GM18858 (cell line): ENCODE data around the gene ZNF778.

Source experiments
- ATAC-seq: cut with Tn5 transposase; IDR thresholded peaks from one replicate; pipeline ENCODE4 v1.9.1; 2021; ENCODE audit not compliant: unreplicated experiment

The ZNF778 gene

GRCh38 chr16:89193576-89194293, 23.8 kb upstream of the ZNF778 start:
- ATAC-seq: no peak

- no peak for ATAC-seq
These were observed 22.9 kb upstream of the ZNF778 start for GRCh38 chr16:89194340-89195311.

- no peak for ATAC-seq
These were observed 21.9 kb upstream of the ZNF778 start for GRCh38 chr16:89195521-89196171.

GRCh38 chr16:89197033-89197632, 20.4 kb upstream of the ZNF778 start:
- ATAC-seq: no peak

GRCh38 chr16:89197633-89198416, 19.7 kb upstream of the ZNF778 start:
- ATAC-seq: no peak

- ATAC-seq: no peak
These were observed 18.9 kb upstream of the ZNF778 start for GRCh38 chr16:89198417-89199240.

GRCh38 chr16:89199241-89200123, 18.0 kb upstream of the ZNF778 start:
- no peak for ATAC-seq

GRCh38 chr16:89200124-89200849, 17.2 kb upstream of the ZNF778 start, which contains the start of gene SLC22A31:
TSS of gene SLC22A31 (minus strand) at chr16:89200537. CDS start at chr16:89200501, 36 bp downstream.
- ATAC-seq: no peak

- no peak for ATAC-seq
These were observed 16.6 kb upstream of the ZNF778 start for GRCh38 chr16:89200850-89201411.

- ATAC-seq: no peak
These were observed 15.8 kb upstream of the ZNF778 start for GRCh38 chr16:89201439-89202377.

GRCh38 chr16:89202422-89203215, 14.9 kb upstream of the ZNF778 start:
- ATAC-seq: no peak

- no peak for ATAC-seq
These were observed 9.5 kb upstream of the ZNF778 start for GRCh38 chr16:89207993-89208392.

- ATAC-seq: no peak
These were observed 7.9 kb upstream of the ZNF778 start for GRCh38 chr16:89209522-89210044.

- no peak for ATAC-seq
These were observed 7.2 kb upstream of the ZNF778 start for GRCh38 chr16:89210165-89210903.
